HepG2 (cell line): ENCODE measurements around the gene TMEM183A. TPM values are rescaled to one million over a fixed set of nuclear protein-coding genes. Genes with fewer than 3 reads are reported as not detected.

ENCODE experiments used
- ATAC-seq: fragments of 200-7000 bp; cut with Tn5 transposase; 3 replicates; pipeline ENCODE4 v1.9.1; 2020; ENCODE audit warnings: mild to moderate bottlenecking, moderate library complexity
- BruUV-seq: library from RNA; stranded (reverse); fragments of 400-500 nt; replicated peaks from 2 replicates; lab custom pipeline; 2021; lab: Mats Ljungman, UMichigan
- CTCF ChIA-PET: fragments of 300-600 bp; formaldehyde crosslinking; extraction: SDS; loops from one replicate; lab custom pipeline; 2021; ENCODE audit warnings: low total read pairs, inconsistent platforms, low intra/inter-chr PET ratio; lab: Yijun Ruan, JAX
- POLR2A ChIA-PET: fragments of 350-600 bp; sonication (Branson Sonifier 250); formaldehyde crosslinking; loops from one replicate; lab custom pipeline; 2020; ENCODE audit warnings: antibody characterized with exemption, inconsistent platforms; lab: Yijun Ruan, JAX
- DNase-seq: peaks from one replicate; pipeline ENCODE4 v3.0.0-alpha.2; 2015; ENCODE audit warnings: low spot score
- FAIRE-seq: peaks from 3 replicates; lab custom pipeline; 2011; peaks lifted over from hg19 to GRCh38; lab: Jason Lieb, UNC
- H2AFZ ChIP-seq: one replicate; pipeline ENCODE4 v1.6.1; 2011; ENCODE audit warnings: low read length, inconsistent platforms
- H3K27ac ChIP-seq: fragments of 300-600 bp; 3 replicates; pipeline ENCODE4 v1.8.0; 2011; ENCODE audit warnings: mixed run types, mild to moderate bottlenecking, mixed read lengths, low read length, inconsistent platforms; ENCODE audit not compliant: insufficient read depth; ENCODE audit errors: extremely low read length
- H3K27me3 ChIP-seq, 2 experiments: fragments of 200-600 bp in 1 of 2; 2 replicates in 1 of 2; 3 replicates in 1 of 2; pipeline versions ENCODE4 v1.6.0 to v1.8.0; 2011; ENCODE audit warnings: low read length in 2 of 2, mild to moderate bottlenecking in 2 of 2, moderate library complexity in 2 of 2, inconsistent platforms in 1 of 2; ENCODE audit not compliant: insufficient read depth in 2 of 2, control insufficient read depth in 1 of 2
- H3K36me3 ChIP-seq, 2 experiments: fragments of 200-600 bp in 1 of 2; replicated peaks in 1 of 2; 2 replicates in 1 of 2; 3 replicates in 1 of 2; pipeline versions ENCODE4 v1.5.1 to v1.8.0; 2011; ENCODE audit warnings: low read length in 2 of 2, inconsistent platforms in 1 of 2; ENCODE audit not compliant: insufficient read depth in 2 of 2, control insufficient read depth in 1 of 2
- H3K4me1 ChIP-seq: 2 replicates; pipeline ENCODE4 v1.5.1; 2012; ENCODE audit warnings: low read length, inconsistent platforms; ENCODE audit not compliant: insufficient read depth
- H3K4me2 ChIP-seq: 2 replicates; pipeline ENCODE4 v1.6.0; 2011; ENCODE audit warnings: low read depth, low read length, inconsistent platforms
- H3K4me3 ChIP-seq, 3 experiments: fragments of 200-600 bp in 1 of 3; sonication (generic), shearing (Covaris generic) in 1 of 3; replicated peaks in 1 of 3; 2 replicates each; pipeline ENCODE4 v1.5.1; 2011 to 2016; ENCODE audit warnings: low read length in 3 of 3, inconsistent platforms in 2 of 3, low read depth in 2 of 3, mild to moderate bottlenecking in 2 of 3, control low read depth in 1 of 3, mixed read lengths in 1 of 3; ENCODE audit not compliant: insufficient read depth in 1 of 3
- H3K79me2 ChIP-seq: one replicate; pipeline ENCODE4 v1.6.1; 2011; ENCODE audit warnings: low read length, inconsistent platforms; ENCODE audit not compliant: insufficient read depth
- H3K9ac ChIP-seq: 2 replicates; pipeline ENCODE4 v1.6.0; 2011; ENCODE audit warnings: mild to moderate bottlenecking, low read depth, low read length, inconsistent platforms; ENCODE audit not compliant: insufficient read depth
- H3K9me3 ChIP-seq: 2 replicates; pipeline ENCODE4 v1.5.1; 2012; ENCODE audit warnings: mild to moderate bottlenecking, low read length
- H4K20me1 ChIP-seq: 2 replicates; pipeline ENCODE4 v1.6.0; 2011; ENCODE audit warnings: inconsistent platforms, mild to moderate bottlenecking, low read length, moderate library complexity; ENCODE audit not compliant: insufficient read depth
- HNF4A ChIP-seq: sonication (generic); formaldehyde crosslinking; IDR thresholded peaks from 2 replicates; pipeline ENCODE4 v1.4.0; 2020; ENCODE audit warnings: missing genetic modification reagents
- MXD4 ChIP-seq: IDR thresholded peaks from 2 replicates; pipeline ENCODE4 v1.6.1; 2016; ENCODE audit warnings: mild to moderate bottlenecking, missing biosample characterization, missing genetic modification reagents
- MYNN ChIP-seq: sonication (generic); formaldehyde crosslinking; IDR thresholded peaks from 2 replicates; pipeline ENCODE4 v1.4.0; 2020; ENCODE audit warnings: mild to moderate bottlenecking, low read depth, missing genetic modification reagents
- NBN ChIP-seq: fragments of 450-650 bp; conservative IDR thresholded peaks from 2 replicates; pipeline ENCODE4 v1.6.1; 2017
- NR2C2 ChIP-seq: sonication (generic); formaldehyde crosslinking; IDR thresholded peaks from 2 replicates; pipeline ENCODE4 v1.4.0; 2020; ENCODE audit warnings: missing genetic modification reagents, mild to moderate bottlenecking, moderate library complexity, borderline replicate concordance
- NR2F2 ChIP-seq: IDR thresholded peaks from 2 replicates; pipeline ENCODE4 v1.6.1; 2012; ENCODE audit warnings: low read depth, inconsistent platforms, borderline replicate concordance
- REPIN1 ChIP-seq: sonication (generic); formaldehyde crosslinking; IDR thresholded peaks from 2 replicates; pipeline ENCODE4 v1.8.0; 2022; ENCODE audit warnings: missing genetic modification reagents, low read depth, mild to moderate bottlenecking, borderline replicate concordance
- RERE ChIP-seq: IDR thresholded peaks from 2 replicates; pipeline ENCODE4 v1.6.1; 2016; ENCODE audit warnings: low read depth, missing genetic modification reagents, missing compliant biosample characterization
- SALL1 ChIP-seq: sonication (generic); formaldehyde crosslinking; IDR thresholded peaks from 2 replicates; pipeline ENCODE4 v1.8.0; 2022; ENCODE audit warnings: mild to moderate bottlenecking, missing genetic modification reagents
- ZBTB34 ChIP-seq: sonication (generic); formaldehyde crosslinking; IDR thresholded peaks from 2 replicates; pipeline ENCODE4 v1.8.0; 2022; ENCODE audit warnings: mild to moderate bottlenecking, missing genetic modification reagents
- ZNF33B ChIP-seq: sonication (generic); formaldehyde crosslinking; IDR thresholded peaks from 2 replicates; pipeline ENCODE4 v1.5.1; 2020; ENCODE audit warnings: mild to moderate bottlenecking, missing genetic modification reagents
- ZNF792 ChIP-seq: IDR thresholded peaks from 2 replicates; pipeline ENCODE4 v1.6.1; 2016
- WGBS: methylation state at CpG from one replicate; pipeline ENCODE4 v1.1.6; 2017; ENCODE audit warnings: low lambda C conversion rate; 5-methylcytosine and 5-hydroxymethylcytosine counted together
- in situ Hi-C: cut with HindIII; loops from 2 replicates; pipeline ENCODE4 v1.10.0; 2017; ENCODE audit warnings: low pct_unique_long_range_greater_than_20kb; ENCODE audit not compliant: extremely low pct_ligation_motif_present
- intact Hi-C: fragments of 100-400 bp; cut with micrococcal nuclease; formaldehyde crosslinking; loops from one replicate; pipeline ENCODE4 v1.10.0; 2022; ENCODE audit not compliant: unreplicated experiment
- polyA plus RNA-seq, 8 experiments: library from polyadenylated mRNA; depleted of rRNA in 3 of 8; stranded (reverse) in 7 of 8; unstranded in 1 of 8; fragments of >200 nt; fragmentation: Illumina TruSeq in 4 of 8; extraction: Trizol in 4 of 8; gene quantifications; 2 replicates each; pipeline versions ENCODE4 v1.2.1 to v1.2.3, GENCODE V29; 2011 to 2016; ENCODE audit warnings: low read depth in 4 of 8, missing spikeins in 1 of 8, mixed read lengths in 1 of 8; ENCODE audit not compliant: insufficient read depth in 1 of 8
- total RNA-seq, 5 experiments: library from RNA; depleted of rRNA; stranded (reverse); fragments of >200 nt; fragmentation: Illumina TruSeq; extraction: Trizol; gene quantifications; 2 replicates each; pipeline ENCODE4 v1.2.3, GENCODE V29; 2016; ENCODE audit warnings: low read depth in 1 of 5

TMEM183A gene
- total and polyA plus RNA-seq, 2 of the 13 experiments (the other 11 are each of a cell fraction or from before 2014, with no cell fraction given), result 59.7 to 82.0 TPM

GRCh38 chr1:203005395-203006142, 1.6 kb upstream of the TMEM183A start (continued):
- TF ChIP-seq MXD4 (CRISPR knock-in tag) (0 out of 2 replicates have a peak, but pooled peaks have one; percentile 21), HNF4A (CRISPR knock-in tag) (peak; percentile 70), NR2F2 (peak; percentile 67; the same call in 1 of the 2 replicates), SALL1 (peak; percentile 56), NR2C2 (CRISPR knock-in tag) (peak; percentile 75), REPIN1 (CRISPR knock-in tag) (0 out of 2 replicates have a peak, but pooled peaks have one; percentile 18), ZNF792 (peak; percentile 65; the same call in 1 of the 2 replicates)
- TF ChIP-seq, all 625 proteins: peak for 37; not testable (repeated sequence) for 588

- no TSS peak for BruUV-seq
- in situ Hi-C loops, result no loop called here
- Histone ChIP-seq H3K9ac (peak overlapping the region; percentile 96; the same call in 1 of the 2 replicates), H3K4me2 (no peak overlapping the region; the same call in 1 of the 2 replicates), H3K9me3 (no peaks in the 10 kb centered on the region), H3K27ac (no peak overlapping the region), H3K27me3 (no peaks in the 10 kb centered on the region; a peak in 1 of 5 replicates), H4K20me1 (no peaks in the 10 kb centered on the region), H3K79me2 (peaks cover 36% of the 10 kb centered on the region), H3K4me3 (peak overlapping the region in 2 of 3 experiments; percentile 3 to 96; a peak in 1 of 6 replicates), H2AFZ (no peak overlapping the region), H3K36me3 (peaks cover 5 to 35% of the 10 kb centered on the region in 2 experiments), H3K4me1 (peaks cover 25% of the 10 kb centered on the region)
- ChIA-PET POLR2A (no interaction called here), CTCF (no interaction called here)
- FAIRE-seq, result no peak
- intact Hi-C loops, result loop anchor here (10.0 kb wide), 1 partner anchor 664 kb away; the partner anchor contains the start of genes PPP1R12B and UBE2T
- DNase-seq, result no peak
- whole genome bisulfite sequencing, result 98% methylated on average over 3 of the region's 3 CpGs
- ATAC-seq, result no peak
- TF ChIP-seq ZBTB34 (CRISPR knock-in tag) (no peak), NBN (no peak), RERE (CRISPR knock-in tag) (no peak), ZNF33B (CRISPR knock-in tag) (no peak), MYNN (no peak)
Measured at GRCh38 chr1:203009185-203009584, 2.0 kb downstream of the TMEM183A start.
